GM23338 (cell line): ENCODE data around the gene VOPP1. TPM values are rescaled to one million over a fixed set of nuclear protein-coding genes. Genes with fewer than 3 reads are reported as not detected.
"Not testable (repeated sequence)": the region's sequence is repeated elsewhere in the genome, so short reads cannot be mapped to it uniquely, and the experiment has no call there.

Experiments used
- ATAC-seq: fragments of 200-7000 bp; cut with Tn5 transposase; 3 replicates; pipeline ENCODE4 v1.9.1; 2020
- DNase-seq: peaks from one replicate; pipeline ENCODE4 v3.0.0-alpha.2; 2015; ENCODE audit warnings: low spot score
- H2AFZ ChIP-seq: fragments of 200-600 bp; sonication (generic); 2 replicates; pipeline ENCODE4 v1.8.0; 2016; ENCODE audit warnings: antibody characterized with exemption, mild to moderate bottlenecking, moderate library complexity
- H3F3A ChIP-seq: fragments of 200-600 bp; sonication (generic); replicated peaks from 2 replicates; pipeline ENCODE4 v1.8.0; 2017; ENCODE audit warnings: antibody characterized with exemption, mixed run types, low read depth
- H3K27ac ChIP-seq: fragments of 200-600 bp; sonication (generic); 2 replicates; pipeline ENCODE4 v1.6.1; 2016; ENCODE audit warnings: low read depth
- H3K27me3 ChIP-seq: fragments of 200-600 bp; sonication (generic); 2 replicates; pipeline ENCODE4 v1.8.0; 2016; ENCODE audit warnings: mild to moderate bottlenecking, mixed run types, moderate library complexity; ENCODE audit not compliant: insufficient read depth
- H3K36me3 ChIP-seq: fragments of 200-600 bp; sonication (generic); 2 replicates; pipeline ENCODE4 v1.8.0; 2016; ENCODE audit warnings: mild to moderate bottlenecking; ENCODE audit not compliant: insufficient read depth
- H3K4me1 ChIP-seq: fragments of 200-600 bp; sonication (generic); 2 replicates; pipeline ENCODE4 v1.8.0; 2016; ENCODE audit warnings: mild to moderate bottlenecking, moderate library complexity; ENCODE audit not compliant: insufficient read depth
- H3K4me2 ChIP-seq: fragments of 200-600 bp; sonication (generic); 2 replicates; pipeline ENCODE4 v1.7.1; 2017; ENCODE audit warnings: mixed run types
- H3K4me3 ChIP-seq: fragments of 200-600 bp; sonication (generic); 2 replicates; pipeline ENCODE4 v1.6.1; 2016; ENCODE audit warnings: mixed run types
- H3K79me2 ChIP-seq: fragments of 200-600 bp; sonication (generic); replicated peaks from 2 replicates; pipeline ENCODE4 v1.8.0; 2017; ENCODE audit warnings: mild to moderate bottlenecking; ENCODE audit not compliant: insufficient read depth
- H3K9me2 ChIP-seq: fragments of 200-600 bp; sonication (generic); 2 replicates; pipeline ENCODE4 v1.8.0; 2017; ENCODE audit not compliant: insufficient read depth
- H4K20me1 ChIP-seq: fragments of 200-600 bp; sonication (generic); replicated peaks from 2 replicates; pipeline ENCODE4 v1.8.0; 2017; ENCODE audit warnings: mild to moderate bottlenecking; ENCODE audit not compliant: insufficient read depth
- H3K27ac Mint-ChIP-seq: 2 replicates; pipeline ENCODE4 v1.8.0; 2020; ENCODE audit warnings: inconsistent platforms, mild to moderate bottlenecking, moderate library complexity, mixed read lengths
- H3K27me3 Mint-ChIP-seq: 3 replicates; pipeline ENCODE4 v1.8.0; 2022; ENCODE audit warnings: low read depth, mild to moderate bottlenecking, moderate library complexity, mixed read lengths, inconsistent platforms; ENCODE audit not compliant: insufficient read depth, poor library complexity
- H3K36me3 Mint-ChIP-seq: 3 replicates; pipeline ENCODE4 v1.8.0; 2021; ENCODE audit warnings: low read depth, mild to moderate bottlenecking, inconsistent platforms, moderate library complexity, mixed read lengths
- H3K4me1 Mint-ChIP-seq: 3 replicates; pipeline ENCODE4 v1.8.0; 2020; ENCODE audit warnings: mild to moderate bottlenecking, inconsistent platforms, mixed read lengths
- H3K4me3 Mint-ChIP-seq: 3 replicates; pipeline ENCODE4 v1.8.0; 2021; ENCODE audit warnings: moderate library complexity, mild to moderate bottlenecking, inconsistent platforms, mixed read lengths
- H3K9me3 Mint-ChIP-seq: 3 replicates; pipeline ENCODE4 v1.8.0; 2020; ENCODE audit warnings: moderate library complexity, mild to moderate bottlenecking, inconsistent platforms, mixed read lengths
- EZH2 ChIP-seq: fragments of 200-600 bp; sonication (generic); IDR thresholded peaks from one replicate; pipeline ENCODE4 v1.8.0; 2017; ENCODE audit warnings: antibody characterized with exemption, mild to moderate bottlenecking, low read depth; ENCODE audit not compliant: unreplicated experiment
- EZH2phosphoT487 ChIP-seq: fragments of 200-600 bp; sonication (generic); IDR thresholded peaks from one replicate; pipeline ENCODE4 v1.8.1; 2018; ENCODE audit warnings: antibody characterized with exemption; ENCODE audit not compliant: unreplicated experiment
- REST ChIP-seq: IDR thresholded peaks from one replicate; pipeline ENCODE4 v1.6.1; 2018; ENCODE audit warnings: antibody characterized with exemption; ENCODE audit not compliant: unreplicated experiment
- ZNF462 ChIP-seq: fragments of 250-450 bp; sonication (Bioruptor Pico); IDR thresholded peaks from 2 replicates; pipeline ENCODE4 v1.5.0; 2020; ENCODE audit warnings: mild to moderate bottlenecking, moderate library complexity
- polyA plus RNA-seq: library from polyadenylated mRNA; unstranded; fragments of >200 nt; fragmentation: Nextera tagmentation; extraction: Ambion mirVana; gene quantifications from 2 replicates; pipeline ENCODE4 v1.2.1, GENCODE V29; 2016
- total RNA-seq: library from RNA; depleted of rRNA; stranded (reverse); fragments of >200 nt; shearing (Covaris generic); gene quantifications from 2 replicates; pipeline ENCODE4 v1.2.3, GENCODE V29; 2014

VOPP1 gene
- total and polyA plus RNA-seq, 2 experiments from 2014 or later, result 28.2 to 73.7 TPM

GRCh38 chr7:55472928-55473725, 99.2 kb downstream of the VOPP1 start (continued):
- TF ChIP-seq ZNF462, result no peak
- TF ChIP-seq EZH2, result no peak
- TF ChIP-seq EZH2phosphoT487, result no peak
- TF ChIP-seq REST, result no peak

- H3K4me3 Mint-ChIP-seq, H3F3A ChIP-seq, ATAC-seq, H3K27ac Mint-ChIP-seq, DNase-seq, H3K27ac ChIP-seq, H3K9me2 ChIP-seq, H3K9me3 Mint-ChIP-seq, H3K4me1 Mint-ChIP-seq, H3K4me1 ChIP-seq, H4K20me1 ChIP-seq, H3K27me3 Mint-ChIP-seq, H3K79me2 ChIP-seq, H3K4me3 ChIP-seq, H3K27me3 ChIP-seq, H3K4me2 ChIP-seq, H2AFZ ChIP-seq, H3K36me3 ChIP-seq: not testable (repeated sequence)
- H3K36me3 Mint-ChIP-seq, result peaks cover 30% of the 10 kb centered on the region
Observed at GRCh38 chr7:55472406-55472805, 99.9 kb downstream of the VOPP1 start.

- not testable (repeated sequence) for H2AFZ ChIP-seq, H3F3A ChIP-seq, H3K27ac ChIP-seq, H3K79me2 ChIP-seq, H3K27ac Mint-ChIP-seq, H3K27me3 Mint-ChIP-seq, DNase-seq, H4K20me1 ChIP-seq, H3K36me3 ChIP-seq, H3K27me3 ChIP-seq, H3K4me1 ChIP-seq, H3K4me1 Mint-ChIP-seq, H3K4me3 Mint-ChIP-seq, ATAC-seq, H3K9me2 ChIP-seq, H3K4me3 ChIP-seq, H3K4me2 ChIP-seq
- Mint-ChIP-seq H3K9me3 (peaks cover 12% of the 10 kb centered on the region), H3K36me3 (peaks cover 38% of the 10 kb centered on the region)
Observed at GRCh38 chr7:55471594-55471993, 100.7 kb downstream of the VOPP1 start.
